Stimulated activated CD4-positive, alpha-beta T cell treated with anti-CD3 and anti-CD28 coated beads, TNF-alpha, amount 100 ng/mL, for 4 hours (primary cell): ENCODE measurements around the gene LONRF3.
"Not testable (repeated sequence)": the region's sequence is repeated elsewhere in the genome, so short reads cannot be mapped to it uniquely, and the experiment has no call there.

ENCODE experiments used
- DNase-seq, 3 experiments: peaks; one replicate each; pipeline ENCODE4 v3.0.0-alpha.2; 2020; ENCODE audit warnings: low read depth in 3 of 3

LONRF3 gene

DNA sequence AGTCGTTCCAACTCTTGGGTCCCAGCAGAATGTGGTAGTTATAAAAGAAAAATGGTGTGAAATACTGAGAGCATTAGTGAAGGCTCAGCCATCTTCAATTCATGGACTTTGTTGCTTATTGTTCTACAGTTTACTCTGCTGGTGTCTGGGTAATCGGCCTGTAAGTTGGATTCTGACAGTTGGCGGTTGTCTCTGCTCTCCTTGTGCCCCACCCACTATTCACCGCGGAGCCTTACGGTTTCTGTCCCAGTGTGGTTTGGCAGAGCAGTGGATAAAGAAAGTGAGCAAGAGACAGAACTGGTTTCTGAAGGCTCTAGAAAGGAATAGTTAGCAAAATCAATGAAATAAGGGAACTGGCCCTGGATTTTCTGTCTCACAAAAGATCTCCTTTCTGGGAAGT, 9.1 kb downstream of the LONRF3 start:
- DNase-seq: no peak

DNA sequence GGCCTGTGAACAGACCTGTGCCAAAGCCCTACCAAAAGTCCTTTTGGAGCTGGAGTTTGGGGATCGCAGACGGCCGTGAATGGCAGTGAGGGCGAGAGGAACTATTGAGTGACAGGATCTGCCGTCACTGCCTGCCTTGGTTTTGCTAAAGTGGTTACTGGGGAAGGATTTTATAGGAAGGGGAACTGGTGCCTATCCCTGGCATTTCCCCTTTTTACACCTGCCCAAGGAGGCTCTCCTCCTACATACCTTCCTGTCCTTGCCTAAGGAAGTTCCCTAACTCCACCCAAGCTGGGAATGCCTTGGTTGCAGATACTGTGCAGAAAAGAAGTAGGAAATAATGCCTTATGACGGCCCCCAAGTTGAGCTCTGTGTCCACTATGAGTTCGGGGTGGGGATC, 14.5 kb downstream of the LONRF3 start:
- no peak for DNase-seq

GRCh38 chrX:118989886-118990285, 15.5 kb downstream of the LONRF3 start:
- DNase-seq: no peak

DNA sequence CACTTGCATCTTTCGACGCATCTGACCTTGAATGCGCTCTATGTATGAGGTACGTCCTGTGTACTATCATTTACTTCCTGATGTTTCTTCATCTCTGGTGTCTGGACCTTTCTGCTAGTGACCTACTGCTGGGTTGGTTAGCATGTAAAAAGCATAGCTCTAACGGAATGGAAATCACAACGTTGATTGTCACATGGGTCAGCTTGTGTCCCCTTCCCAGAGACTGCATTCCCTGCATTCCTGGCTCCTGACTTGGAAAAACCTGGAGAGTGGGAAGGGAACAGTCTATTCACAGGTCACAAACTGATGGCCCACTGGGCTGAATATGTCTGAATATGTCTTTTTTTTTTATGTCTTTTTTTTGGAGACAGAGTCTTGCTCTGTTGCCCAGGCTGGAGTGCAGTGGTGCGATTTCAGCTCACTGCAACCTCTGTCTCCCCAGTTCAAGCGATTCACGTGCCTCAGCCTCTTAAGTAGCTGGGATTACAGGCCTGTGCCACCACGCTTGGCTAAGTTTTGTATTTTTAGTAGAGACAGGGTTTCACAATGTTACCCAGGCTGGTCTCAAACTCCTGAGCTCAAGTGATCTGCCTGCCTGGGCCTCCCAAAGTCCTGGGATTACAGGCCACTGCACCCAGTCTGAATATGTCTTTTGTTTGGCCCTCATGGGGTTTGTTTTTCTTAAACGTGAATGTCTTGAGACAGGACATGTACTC, 16.3 kb downstream of the LONRF3 start:
- DNase-seq: no peak

- DNase-seq: not testable (repeated sequence)
These were observed 18.2 kb downstream of the LONRF3 start for GRCh38 chrX:118992441-118993121.

GRCh38 chrX:119003462-119003861, 29.0 kb downstream of the LONRF3 start:
- DNase-seq: no peak

DNA sequence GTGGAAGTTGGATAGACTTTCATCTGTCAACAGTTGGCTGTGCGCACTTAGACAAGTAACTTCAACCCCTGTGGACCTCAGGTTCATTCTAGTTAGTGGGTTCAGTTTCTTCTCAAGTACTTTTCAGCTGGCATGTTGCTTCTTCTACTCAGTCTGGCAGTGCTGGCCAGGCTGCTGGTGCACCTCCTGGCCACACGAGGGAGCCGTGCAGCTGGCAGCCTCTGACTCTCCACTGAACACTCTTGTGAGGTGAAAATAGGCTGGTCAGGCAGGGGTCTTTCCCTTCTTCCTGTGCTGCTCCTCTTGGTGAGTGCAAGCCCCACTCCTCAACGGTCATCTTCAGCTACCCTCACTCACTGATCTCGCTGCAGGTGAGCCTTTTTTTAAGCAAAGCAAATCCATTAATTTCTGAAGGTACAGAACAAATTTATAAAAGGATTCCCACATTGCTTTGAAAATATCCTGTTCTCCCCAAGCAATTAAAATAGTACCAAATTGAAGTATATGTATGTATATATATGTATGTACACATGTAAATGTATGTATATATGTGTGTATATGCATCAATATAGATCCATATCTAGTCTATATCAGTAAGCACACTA, 30.6 kb downstream of the LONRF3 start:
- peak in 2 of 3 experiments; percentile 4 to 21 for DNase-seq

- no peak for DNase-seq
These were observed 32.9 kb downstream of the LONRF3 start for GRCh38 chrX:119007189-119007770.

DNA sequence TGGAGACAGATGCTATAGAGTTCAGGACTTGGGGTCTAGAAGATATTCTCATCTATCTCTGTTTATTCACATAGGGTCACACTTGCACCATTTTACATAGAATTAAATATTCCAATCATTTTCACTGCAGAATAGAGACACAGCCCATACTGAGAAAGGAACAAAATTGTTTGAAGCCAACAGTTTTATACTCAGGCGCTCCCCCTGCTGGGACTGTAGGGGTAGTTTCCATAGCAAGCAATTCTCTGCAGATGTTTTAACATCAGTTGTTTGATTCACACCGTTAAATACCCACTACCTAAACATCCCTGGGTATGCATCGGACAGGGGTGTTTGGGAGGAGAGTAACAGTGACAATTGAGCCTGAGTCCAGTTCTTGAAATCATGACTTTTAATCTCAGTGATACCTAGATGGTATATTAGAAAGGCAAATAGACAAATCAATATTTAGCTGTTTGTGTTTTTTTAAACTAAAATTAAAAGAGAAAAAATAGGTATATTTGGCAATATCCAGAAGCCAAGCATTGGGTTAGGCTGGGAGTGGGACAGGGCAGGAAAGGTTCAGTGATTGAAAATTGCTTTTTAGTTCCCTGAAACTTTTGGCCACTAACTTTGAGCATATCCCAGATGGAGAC, 33.8 kb downstream of the LONRF3 start:
- DNase-seq: no peak

DNA sequence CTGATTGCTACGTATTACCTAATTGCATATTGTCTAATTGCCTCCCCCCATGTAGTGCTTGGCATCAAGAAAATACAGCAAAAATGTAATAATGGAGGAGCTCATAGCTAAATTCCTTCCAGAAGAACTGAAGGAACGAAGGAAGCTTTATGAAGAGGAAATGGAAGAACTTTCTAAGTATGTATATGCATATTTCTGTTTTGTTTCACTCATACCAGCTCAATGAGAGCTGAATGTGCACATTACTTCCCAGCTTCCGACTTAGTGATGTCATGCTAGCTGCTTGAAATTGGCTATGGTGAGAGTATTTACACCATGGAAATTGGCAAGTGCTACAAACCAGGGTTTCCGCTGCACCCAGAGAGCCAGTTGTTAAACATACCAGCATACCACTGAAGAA, 34.7 kb downstream of the LONRF3 start:
- DNase-seq: no peak

DNA sequence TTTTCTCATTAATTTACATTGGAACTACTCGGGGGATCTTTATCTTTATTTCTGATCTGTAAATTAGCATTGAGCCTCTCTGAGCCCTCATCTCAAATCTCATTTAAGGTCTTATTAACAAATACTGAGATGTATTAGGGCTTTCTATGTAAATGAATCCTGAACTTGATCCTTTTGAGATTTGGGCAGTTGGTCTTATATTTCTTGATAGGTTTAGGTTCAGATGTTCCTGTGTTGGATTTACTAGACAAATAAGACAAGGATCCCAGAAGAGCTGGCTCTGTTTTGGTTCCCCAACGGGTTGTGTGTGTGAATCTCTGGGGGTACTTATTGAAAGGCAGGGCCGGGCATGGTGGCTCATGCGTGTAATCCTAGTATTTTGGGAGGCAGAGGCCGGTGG, 36.1 kb downstream of the LONRF3 start:
- no peak for DNase-seq

DNA sequence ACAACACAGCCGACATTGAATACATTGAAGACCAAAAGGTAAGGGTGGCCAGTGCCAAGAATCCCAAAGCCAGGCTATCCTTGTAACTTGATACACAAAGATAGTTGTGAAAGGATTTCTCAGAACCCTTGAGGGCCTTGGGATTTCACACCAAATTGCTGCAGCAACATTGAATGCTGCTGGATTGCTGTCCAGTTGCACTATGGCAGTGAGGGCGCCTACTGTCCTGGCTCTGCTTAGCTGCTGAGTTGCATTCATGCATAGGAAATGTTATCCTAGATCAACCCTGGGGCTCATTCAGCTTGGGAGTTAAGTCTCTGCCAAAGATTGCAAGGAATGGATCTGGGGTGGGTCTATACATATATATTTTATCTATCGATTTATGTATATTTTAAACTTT, 38.7 kb downstream of the LONRF3 start:
- no peak for DNase-seq

DNA sequence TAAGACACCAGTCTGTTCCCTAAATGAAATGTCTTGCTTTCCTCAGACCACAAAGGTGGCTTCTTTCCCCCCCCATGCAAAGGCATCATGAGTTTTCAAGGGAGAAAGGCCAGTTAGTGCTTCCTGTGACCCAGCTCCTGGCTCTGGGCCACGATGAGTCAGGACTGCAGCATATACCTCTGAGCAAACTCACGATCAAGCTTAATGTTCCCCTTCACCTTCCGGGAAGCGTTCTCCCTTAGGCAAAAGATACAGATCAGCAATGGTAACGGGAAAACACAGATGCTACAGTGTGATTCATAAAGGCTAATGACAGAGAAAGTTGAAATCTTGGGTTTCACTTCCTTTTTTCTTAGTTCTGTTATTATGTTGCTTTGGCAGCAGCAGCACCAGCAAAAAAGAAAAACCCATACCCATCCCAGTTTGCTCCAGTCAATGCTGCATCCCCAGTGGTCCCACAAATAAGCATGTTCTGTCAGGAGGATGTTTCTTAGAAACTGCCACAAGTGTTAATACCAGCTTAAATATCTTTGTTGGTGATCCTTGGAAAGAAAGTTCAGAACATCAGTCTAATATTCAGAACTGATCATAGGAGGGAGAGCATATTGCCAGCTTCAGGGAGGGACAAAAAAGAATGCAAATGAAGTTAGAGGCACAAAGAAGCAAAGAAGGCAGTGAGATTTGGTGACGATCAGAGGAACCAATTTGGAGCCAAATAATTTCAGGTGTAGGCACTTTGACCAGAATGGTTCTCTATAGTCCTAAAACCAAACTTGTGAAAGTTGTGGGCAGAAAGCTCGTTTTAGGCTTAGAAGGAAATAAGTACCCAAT, 41.2 kb downstream of the LONRF3 start:
- no peak for DNase-seq

- no peak for DNase-seq
These were observed 42.7 kb downstream of the LONRF3 start for GRCh38 chrX:119017077-119017476.

- no peak for DNase-seq
These were observed 51.5 kb downstream of the LONRF3 start for GRCh38 chrX:119025900-119026299.

- not testable (repeated sequence) for DNase-seq
These were observed 51.9 kb downstream of the LONRF3 start for GRCh38 chrX:119026344-119026743.

GRCh38 chrX:119027960-119028732, 53.7 kb downstream of the LONRF3 start:
- not testable (repeated sequence) for DNase-seq

- no peak for DNase-seq
These were observed 54.4 kb downstream of the LONRF3 start for GRCh38 chrX:119028733-119029330.

DNA sequence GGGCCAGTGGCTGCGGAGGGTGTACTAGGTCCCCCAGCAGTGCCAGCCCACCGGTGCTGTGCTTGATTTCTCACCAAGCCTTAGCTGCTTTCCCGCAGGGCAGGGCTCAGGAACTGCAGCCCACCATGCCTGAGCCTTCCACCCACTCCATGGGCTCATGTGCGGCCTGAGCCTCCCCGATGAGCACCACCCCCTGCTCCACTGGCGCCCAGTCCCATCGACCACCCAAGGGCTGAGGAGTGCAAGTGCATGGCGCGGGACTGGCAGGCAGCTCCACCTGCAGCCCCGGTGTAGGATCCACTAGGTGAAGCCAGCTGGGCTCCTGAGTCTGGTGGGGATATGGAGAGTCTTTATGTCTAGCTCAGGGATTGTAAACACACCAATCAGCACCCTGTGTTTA, 55.2 kb downstream of the LONRF3 start:
- DNase-seq: not testable (repeated sequence)

GRCh38 chrX:119030990-119031389, 56.6 kb downstream of the LONRF3 start:
- no peak for DNase-seq
